Measurements from ENCODE around the gene RND2.
A peak's percentile ranks its signal among the peaks of the same experiment; 100 is the strongest.

The RND2 gene

GRCh38 chr17:43006639-43007551, 18.1 kb upstream of the RND2 start, which contains the start of gene IFI35:
Gene IFI35, plus strand, starts transcription at chr17:43006784. Its CDS starts 164 bp downstream, at chr17:43006948.
- peak; percentile 75 for DNase-seq (ENCODE audit: low read depth)

DNA sequence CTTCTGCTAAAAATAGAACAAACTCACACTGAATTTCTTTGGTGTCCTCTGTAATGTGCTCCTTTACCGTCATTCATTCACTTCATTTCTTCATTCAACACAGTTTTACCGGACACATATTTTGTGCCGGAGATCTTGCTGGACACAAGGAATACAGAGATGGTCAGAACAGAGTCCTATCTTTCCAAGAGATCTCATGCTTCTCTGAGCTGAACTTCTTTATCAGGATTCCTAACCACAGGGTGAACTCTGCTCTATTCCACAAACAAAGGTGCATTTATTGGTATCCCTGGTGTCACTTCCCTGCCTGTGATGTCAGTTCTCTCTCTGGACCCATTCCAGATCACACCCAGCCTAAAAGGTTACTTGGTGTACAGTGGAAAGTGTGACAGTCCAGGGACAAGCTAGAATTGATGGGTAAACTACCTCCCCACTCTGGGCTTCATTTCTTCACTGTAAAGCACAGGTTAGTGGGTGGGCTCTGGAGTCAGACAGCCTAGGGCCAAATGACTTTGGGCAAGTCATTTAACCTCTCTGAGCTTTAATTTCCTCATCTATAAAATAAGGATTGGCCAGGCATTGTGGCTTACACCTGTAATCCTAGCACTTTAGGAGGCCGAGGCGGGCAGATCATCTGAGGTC, 14.2 kb upstream of the RND2 start:
- no peak for DNase-seq (ENCODE audit: low read depth)

GRCh38 chr17:43011728-43012472, 13.1 kb upstream of the RND2 start:
- DNase-seq (ENCODE audit: low read depth): no peak

- no peak for DNase-seq (ENCODE audit: low read depth)
Observed at GRCh38 chr17:43013296-43013695, 11.7 kb upstream of the RND2 start.

DNA sequence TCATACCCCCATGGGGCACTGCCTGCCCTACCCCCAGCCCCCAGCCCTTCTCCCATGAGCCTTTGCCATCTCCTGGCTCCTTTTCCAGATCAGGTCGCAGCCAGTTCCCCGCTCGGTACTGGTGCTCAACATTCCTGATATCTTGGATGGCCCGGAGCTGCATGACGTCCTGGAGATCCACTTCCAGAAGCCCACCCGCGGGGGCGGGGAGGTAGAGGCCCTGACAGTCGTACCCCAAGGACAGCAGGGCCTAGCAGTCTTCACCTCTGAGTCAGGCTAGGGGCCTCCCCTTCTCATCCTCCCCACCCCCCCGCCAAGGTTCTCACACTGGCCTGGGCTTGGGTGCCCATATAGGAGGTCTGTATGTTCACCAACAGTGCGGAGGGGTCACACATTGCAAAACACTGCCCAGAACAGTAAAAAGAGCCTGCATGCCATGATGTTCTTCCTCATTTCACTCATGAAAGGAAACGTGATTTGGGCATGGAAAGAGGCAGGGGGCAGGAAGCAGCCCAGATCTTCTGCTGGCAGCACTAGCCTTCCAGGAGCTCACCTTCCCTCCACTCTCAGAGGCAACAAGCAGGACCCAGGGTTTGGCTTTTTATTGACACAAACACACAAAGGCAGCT, 10.9 kb upstream of the RND2 start:
- no peak for DNase-seq (ENCODE audit: low read depth)

DNA sequence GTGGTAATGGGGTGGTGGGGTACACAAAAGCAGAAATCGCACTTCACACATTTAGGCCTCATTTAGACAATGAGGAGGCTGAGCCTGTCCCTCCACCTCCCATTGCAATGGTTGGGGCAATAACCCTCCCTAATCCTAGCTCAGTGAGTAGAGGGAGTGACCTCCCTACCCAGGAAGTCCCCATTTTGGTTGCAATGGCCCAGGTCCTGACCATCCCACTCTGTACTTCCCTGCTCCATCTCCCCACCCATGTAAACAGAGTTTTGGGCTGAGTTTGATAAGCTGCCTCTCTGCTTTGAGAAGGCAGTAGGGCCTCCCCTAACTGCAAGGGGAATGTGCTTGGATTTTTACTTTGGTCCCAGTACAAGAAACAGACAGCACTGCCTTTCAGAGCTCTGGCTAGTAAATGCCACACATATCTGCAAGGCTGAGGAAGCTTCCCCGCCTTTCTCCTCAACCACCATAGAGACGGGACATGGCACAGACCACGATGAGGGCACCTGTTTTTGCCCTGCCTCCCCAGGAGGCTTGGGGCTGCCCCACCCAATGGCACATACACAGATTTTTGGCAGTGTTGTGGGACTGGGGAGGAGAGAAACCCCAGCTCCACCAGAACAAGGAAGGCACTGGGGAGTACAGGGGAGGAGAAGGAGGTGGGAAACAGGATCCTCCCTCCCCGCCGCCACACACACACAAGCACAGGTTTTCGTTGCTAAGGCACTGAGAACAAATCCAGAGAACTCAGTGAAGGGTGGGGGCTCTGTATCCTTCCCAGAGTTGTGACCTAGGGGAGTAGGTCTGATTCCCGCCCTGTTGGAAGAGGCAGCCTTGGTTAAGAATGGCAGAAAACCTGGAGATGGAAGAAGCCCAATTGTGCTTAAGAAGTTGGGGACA, 10.1 kb upstream of the RND2 start:
- DNase-seq (ENCODE audit: low read depth): no peak

- no peak for DNase-seq (ENCODE audit: low read depth)
Observed at GRCh38 chr17:43015579-43015978, 9.5 kb upstream of the RND2 start.

DNA sequence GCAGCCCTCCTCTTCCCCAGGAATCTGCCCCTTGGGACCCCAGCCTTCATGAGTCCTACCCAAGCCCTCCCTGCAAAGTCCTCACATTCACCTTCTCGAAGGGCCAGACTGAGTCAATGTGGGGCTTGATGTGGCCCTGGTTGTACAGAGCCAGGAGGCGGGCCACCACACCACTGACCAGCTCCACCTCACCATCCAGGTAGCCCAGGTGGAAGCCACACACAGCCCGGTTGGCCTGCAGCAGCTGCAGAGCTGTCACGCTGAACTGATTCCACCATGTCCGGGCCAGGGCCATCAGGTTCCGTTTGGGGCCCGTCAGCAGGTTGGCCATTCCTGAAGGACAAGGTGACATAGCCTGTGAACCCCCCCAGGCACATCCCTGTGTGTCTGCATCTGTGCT, 8.8 kb upstream of the RND2 start:
- DNase-seq (ENCODE audit: low read depth): no peak

DNA sequence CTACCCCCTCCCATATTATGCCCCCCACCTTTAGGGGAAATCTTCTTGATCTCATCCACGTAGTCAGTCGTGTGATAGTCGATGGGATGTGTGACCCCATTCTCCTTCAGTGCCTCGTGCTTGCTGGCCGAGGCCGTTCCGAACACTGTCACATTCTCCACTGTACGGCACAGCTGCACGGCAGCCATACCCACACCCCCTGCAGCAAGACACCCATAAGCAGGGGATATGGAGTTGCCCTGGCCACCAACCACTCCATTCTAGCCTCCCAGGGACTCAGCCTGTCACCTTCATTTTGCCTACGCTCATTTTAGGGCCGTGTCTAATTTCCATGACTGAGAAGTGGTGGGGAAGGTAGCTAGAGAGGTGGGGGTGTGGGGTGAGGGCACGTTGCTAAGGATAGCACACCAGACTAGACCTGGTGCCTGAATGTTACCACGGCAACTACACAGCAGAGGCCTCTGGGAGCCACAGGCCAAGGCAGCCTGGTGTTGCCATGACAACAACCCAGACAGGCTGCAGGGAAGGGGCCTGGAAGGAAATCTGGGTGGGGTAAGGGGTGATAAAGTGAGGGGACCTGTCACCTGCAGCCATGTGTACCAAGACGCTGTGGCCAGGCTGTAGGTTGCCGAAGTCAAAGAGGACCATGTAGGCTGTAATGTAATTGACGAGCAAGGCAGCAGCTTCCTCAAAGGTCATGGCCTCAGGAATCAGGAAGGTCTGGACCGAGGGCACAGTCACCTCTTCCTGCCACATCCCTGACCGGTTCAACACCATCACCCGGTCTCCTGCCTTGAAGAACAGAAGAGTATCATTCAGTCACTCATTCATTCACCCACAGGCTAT, 6.8 kb upstream of the RND2 start:
- DNase-seq (ENCODE audit: low read depth): no peak

DNA sequence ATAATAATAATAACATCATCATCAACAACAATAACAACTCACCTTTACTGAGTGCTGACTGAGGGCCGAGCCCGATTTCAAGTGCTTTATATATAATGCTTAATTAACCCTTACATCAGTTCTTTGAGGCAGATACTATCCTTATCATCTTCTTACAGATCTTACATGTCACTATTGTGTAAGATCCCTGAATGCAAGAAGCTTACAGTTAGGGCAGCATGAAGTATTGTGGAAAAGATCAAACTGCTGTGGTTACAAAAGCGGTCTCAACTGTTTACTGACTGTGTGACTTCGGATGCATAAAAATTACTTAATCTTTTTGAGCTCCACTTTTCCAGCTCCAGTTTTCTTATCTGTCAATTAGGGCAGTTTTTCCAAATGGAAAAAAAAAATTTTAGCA, 6.1 kb upstream of the RND2 start:
- no peak for DNase-seq (ENCODE audit: low read depth)

DNA sequence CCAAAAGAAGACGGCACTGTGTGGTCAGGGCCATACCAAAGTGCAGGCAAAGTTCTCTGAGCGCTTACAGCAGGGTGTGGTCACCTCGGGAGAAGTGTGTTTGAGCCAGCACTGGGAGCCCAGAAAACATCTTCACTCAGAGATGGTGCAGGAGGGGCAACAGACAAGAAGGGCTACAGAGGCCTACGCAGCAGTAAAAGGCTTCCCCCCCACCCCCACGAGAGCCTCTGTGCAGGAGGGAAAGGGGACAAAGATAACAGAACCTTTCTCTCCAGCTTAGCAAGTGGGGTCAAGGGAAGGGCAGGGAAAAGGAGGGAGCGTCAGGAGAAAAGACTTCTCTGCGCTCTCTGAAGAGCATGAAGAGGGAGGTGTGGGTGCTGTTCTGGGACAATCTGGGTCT, 5.6 kb upstream of the RND2 start:
- DNase-seq (ENCODE audit: low read depth): no peak

- no peak for DNase-seq (ENCODE audit: low read depth)
Observed at GRCh38 chr17:43020030-43020621, 4.9 kb upstream of the RND2 start.

DNA sequence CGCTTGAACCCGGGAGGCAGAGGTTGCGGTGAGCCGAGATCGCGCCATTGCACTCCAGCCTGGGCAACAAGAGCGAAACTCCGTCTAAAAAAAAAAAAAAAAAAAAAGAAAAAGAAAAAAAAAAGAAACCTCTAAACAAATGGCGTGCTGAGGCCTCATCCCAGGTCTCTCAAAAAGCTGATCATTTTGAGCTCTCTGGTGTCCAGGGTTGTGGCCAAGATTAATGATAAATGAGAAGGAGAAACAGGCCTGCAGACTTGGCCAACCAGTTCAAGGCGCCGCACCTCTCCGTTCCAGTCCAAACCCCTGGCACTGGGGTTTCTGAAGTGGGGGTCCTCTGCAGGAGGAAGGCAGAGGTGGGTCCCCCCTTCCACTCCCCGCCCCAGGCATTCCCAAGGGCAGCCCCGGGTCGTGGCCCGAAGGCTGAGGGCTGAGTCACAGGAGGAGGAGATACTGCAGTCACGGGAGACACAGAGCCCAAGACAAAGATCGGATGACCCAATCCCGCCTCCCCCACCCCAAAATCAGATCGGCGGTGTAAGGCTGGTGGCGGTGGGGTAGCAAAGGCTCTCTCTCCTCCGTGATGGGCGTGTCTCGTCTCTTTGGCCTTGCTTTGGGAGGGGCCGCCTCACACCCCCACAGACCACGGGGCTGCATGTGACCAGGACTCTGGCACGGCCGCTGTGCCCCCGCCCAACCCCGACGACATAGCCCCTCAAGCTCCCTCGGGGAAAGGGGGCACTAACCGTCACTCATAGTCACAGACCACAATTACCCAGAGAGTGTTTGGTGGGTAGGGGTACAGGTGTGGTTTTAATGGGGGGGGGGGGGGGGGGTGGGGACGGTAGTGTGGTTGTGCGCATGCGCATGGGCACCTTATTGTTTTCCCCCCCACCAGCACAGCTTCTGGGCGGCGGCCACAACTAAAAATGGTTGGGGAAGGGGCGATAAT, 4.0 kb upstream of the RND2 start:
- DNase-seq (ENCODE audit: low read depth): peak; percentile 51

DNA sequence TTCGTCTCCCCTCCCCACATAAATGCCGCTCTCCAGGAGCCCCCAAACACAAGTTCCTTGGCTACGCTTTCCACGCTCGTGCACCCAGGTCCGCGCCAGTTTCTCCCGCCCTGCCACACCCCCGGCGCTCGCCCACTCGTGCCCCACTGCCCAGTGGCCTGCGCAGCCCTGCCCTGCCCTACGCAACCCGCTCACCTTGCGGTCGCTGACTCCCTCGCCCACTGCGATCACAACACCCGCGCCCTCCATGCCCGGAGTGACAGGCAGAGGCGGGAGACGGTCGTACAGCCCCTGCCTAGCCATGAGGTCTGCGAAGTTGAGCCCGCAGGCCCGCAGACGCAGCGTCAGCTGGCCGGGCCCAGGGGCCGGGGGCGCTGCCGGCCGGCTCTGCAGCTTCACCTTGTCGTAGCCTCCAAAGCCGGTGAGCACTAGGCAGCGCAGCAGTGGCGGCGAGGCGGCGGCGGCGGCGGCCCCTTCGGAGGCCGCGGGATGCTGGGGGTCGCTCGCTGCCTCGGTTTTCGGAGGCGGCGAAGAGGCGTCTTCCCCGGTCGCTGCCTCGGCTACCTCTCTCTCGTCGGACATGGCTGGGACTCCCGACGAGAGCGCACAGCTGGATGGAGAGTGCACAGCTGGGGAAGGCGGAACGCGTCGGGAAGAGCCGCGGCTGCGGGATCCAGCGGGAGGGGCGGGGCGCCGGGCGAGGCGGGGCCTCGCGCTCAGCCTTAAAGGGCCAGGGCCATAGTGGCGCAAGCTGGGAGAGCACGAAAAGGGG, 3.1 kb upstream of the RND2 start, which contains the start of gene VAT1:
VAT1 (minus strand) TSS at position 645 of the 772 bp plus-strand sequence; CDS start at position 582, 63 bp downstream.
- no peak for DNase-seq (ENCODE audit: low read depth)

GRCh38 chr17:43025290-43025657, 243 bp downstream of the RND2 start:
- DNase-seq (ENCODE audit: low read depth): no peak

GRCh38 chr17:43025766-43026537, 921 bp downstream of the RND2 start:
- DNase-seq (ENCODE audit: low read depth): no peak

DNA sequence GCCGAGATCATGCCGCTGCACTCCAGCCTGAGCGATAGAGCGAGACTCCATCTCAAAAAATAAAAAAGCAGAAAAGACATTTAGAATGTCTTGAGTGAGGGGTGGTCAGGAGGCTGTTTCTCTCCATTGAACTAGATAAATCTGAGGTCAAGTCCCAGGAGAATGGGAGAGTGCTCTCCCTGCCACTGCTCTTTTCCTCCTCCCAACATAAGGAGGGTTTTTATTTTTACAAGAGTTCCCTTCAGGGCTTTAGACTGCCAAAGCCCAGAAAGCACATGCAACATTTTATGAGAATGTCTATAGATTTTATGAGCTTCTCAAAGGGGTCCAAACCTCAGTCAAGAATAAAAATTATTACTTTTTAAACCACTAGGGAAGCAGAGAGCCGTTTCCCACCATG, 1.6 kb downstream of the RND2 start:
- no peak for DNase-seq (ENCODE audit: low read depth)

Data from fibroblast of the conjunctiva (primary cell).